Measurements from ENCODE around the gene ATP8B3. TPM values are rescaled to one million over a fixed set of nuclear protein-coding genes. Genes with fewer than 3 reads are reported as not detected.
A peak's percentile ranks its signal among the peaks of the same experiment; 100 is the strongest.

Gene ATP8B3
- total RNA-seq, 1 donor from 2014 or later: 0.64 TPM

DNA sequence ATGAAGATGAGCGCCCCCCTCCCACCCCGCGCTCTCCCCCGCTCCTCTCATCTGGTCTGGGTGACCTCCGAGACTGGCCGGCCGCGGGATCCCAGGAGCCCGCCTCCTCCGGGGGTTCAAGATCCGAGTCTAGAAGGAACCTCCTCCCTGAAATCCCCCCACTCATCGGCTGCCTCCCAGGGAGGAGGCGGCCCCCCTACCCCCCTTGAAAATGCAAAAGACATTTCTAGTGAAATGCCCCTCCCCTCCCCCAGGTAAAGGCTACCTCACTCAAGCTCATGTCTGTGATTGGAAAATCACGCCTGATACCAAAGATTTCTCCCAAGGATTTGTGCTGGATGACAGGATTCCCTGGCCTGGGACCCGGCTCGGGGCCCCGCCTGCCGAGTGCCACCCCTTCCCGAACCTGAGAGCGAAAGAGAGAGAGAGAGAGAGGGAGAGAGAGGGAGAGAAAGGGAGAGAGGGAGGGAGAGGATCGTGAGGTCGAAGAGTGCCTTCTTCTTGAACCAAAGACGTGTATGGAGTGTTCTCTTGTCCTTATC, 35.4 kb downstream of the ATP8B3 start:
- peaks cover 81% of the 10 kb centered on the region for H3K27me3 ChIP-seq
- no peak overlapping the region for H3K4me3 ChIP-seq
- intact Hi-C loops (cut with DNase I): no loop called here
- no peaks in the 10 kb centered on the region for H3K36me3 ChIP-seq
- no peaks in the 10 kb centered on the region for H3K4me1 ChIP-seq
- ATAC-seq: no peak
- TF ChIP-seq, protein P1, sequence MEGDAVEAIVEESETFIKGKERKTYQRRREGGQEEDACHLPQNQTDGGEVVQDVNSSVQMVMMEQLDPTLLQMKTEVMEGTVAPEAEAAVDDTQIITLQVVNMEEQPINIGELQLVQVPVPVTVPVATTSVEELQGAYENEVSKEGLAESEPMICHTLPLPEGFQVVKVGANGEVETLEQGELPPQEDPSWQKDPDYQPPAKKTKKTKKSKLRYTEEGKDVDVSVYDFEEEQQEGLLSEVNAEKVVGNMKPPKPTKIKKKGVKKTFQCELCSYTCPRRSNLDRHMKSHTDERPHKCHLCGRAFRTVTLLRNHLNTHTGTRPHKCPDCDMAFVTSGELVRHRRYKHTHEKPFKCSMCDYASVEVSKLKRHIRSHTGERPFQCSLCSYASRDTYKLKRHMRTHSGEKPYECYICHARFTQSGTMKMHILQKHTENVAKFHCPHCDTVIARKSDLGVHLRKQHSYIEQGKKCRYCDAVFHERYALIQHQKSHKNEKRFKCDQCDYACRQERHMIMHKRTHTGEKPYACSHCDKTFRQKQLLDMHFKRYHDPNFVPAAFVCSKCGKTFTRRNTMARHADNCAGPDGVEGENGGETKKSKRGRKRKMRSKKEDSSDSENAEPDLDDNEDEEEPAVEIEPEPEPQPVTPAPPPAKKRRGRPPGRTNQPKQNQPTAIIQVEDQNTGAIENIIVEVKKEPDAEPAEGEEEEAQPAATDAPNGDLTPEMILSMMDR (IDR thresholded peaks at IDR 0.05): no peak
- DNase-seq: no peak
- H3K27ac ChIP-seq: no peak overlapping the region
- peaks cover under 1% of the 10 kb centered on the region for H3K9me3 ChIP-seq

DNA sequence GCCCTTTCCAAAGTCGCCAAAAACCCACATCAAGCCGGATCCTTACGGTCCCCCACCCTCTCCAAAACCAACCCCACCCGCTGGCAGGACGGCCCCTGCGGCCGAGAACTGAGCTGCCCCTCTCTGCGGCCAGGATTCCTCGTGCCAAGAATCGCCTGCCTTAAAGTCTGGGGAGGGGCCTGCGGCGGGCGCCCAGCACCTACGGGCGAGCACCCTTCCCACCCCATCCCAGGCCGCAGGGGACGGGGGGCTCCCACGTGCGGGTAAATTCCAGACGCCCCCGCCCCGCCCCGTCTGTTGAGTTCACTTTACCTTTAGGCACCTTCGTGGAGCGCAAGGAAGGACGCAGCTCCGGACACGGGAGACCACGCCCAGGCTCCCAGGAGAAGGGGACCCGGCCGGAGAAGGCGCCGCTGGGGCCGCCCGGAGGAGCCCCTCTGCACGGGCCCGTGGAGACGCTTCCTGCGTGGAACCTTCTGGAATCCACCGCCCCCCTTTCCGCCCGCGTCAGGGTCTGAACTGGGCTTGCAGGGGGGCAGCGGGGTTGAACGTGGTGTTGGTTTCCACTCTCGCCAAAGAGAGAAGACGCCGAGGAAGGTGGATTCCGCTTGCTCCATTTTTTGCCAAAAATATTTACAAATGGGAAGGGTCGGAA, 36.0 kb downstream of the ATP8B3 start:
- no peak overlapping the region for H3K4me3 ChIP-seq
- H3K36me3 ChIP-seq: no peaks in the 10 kb centered on the region
- DNase-seq: no peak
- no peak for ATAC-seq
- intact Hi-C loops (cut with DNase I): no loop called here
- peaks cover 79% of the 10 kb centered on the region for H3K27me3 ChIP-seq
- H3K9me3 ChIP-seq: peaks cover 3% of the 10 kb centered on the region
- no peak overlapping the region for H3K27ac ChIP-seq
- H3K4me1 ChIP-seq: no peaks in the 10 kb centered on the region
- TF ChIP-seq, protein P1 (IDR thresholded peaks at IDR 0.05): no peak

DNA sequence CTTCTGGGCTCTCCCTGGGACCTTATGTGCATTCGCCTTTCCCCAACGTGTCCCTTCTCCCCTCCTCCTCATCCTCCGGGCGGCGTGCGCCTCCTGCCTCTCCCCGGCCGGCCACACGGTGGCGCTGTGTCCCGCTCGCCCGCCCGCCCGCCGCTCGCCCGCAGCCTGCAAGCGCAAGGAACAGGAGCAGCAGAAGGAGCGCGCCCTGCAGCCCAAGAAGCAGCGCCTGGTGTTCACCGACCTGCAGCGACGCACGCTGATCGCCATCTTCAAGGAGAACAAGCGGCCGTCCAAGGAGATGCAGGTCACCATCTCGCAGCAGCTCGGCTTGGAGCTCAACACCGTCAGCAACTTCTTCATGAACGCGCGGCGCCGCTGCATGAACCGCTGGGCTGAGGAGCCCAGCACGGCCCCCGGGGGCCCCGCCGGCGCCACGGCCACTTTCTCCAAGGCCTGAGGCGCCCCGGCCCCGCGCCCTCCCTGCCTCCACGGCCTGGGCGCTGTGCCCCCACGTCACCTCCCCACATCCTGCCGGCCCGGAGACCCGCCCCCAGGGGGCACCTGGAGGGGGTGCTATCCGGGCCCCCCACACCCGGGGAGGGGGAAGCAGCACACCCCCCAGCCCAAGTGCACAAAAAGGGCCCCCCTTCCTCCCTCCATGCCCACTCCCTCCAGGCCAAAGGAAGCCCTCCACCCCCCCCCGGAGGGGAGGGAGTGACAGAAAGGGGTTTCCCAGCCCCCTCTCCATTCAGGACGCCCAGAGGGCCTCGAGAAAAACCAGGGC, 36.9 kb downstream of the ATP8B3 start:
- DNase-seq (no peak), ATAC-seq (peak; percentile 65)
- no peaks in the 10 kb centered on the region for H3K4me1 ChIP-seq
- peaks cover 75% of the 10 kb centered on the region for H3K27me3 ChIP-seq
- TF ChIP-seq, protein P1 (IDR thresholded peaks at IDR 0.05): peak; percentile 38
- intact Hi-C loops (cut with DNase I): no loop called here
- peaks cover 11% of the 10 kb centered on the region for H3K9me3 ChIP-seq
- no peak overlapping the region for H3K27ac ChIP-seq
- H3K36me3 ChIP-seq: no peaks in the 10 kb centered on the region
- H3K4me3 ChIP-seq: no peak overlapping the region

DNA sequence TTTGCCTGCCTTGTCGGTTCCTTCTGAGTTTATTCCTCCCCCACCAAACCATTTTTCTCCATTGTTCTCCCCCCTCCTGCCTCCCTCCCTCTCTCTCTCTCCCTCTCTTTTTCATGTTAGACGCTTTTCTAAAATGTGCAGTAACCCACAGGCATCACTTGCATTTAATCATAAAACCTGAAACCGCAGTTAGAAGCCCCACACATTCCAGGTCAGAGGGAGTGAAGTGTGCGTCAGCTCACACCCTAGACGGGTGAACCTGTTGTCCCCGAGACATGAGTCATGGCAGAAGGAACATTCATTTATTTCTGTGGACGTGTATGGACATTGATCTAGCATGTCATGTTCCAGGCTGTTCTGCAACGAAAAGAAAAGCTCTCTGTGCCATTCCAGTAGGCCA, 38.9 kb downstream of the ATP8B3 start:
- no peak overlapping the region for H3K27ac ChIP-seq
- intact Hi-C loops (cut with DNase I): no loop called here
- no peak for ATAC-seq
- no peaks in the 10 kb centered on the region for H3K4me1 ChIP-seq
- no peak overlapping the region for H3K4me3 ChIP-seq
- TF ChIP-seq, protein P1 (IDR thresholded peaks at IDR 0.05): no peak
- DNase-seq: no peak
- H3K9me3 ChIP-seq: peaks cover 11% of the 10 kb centered on the region
- H3K36me3 ChIP-seq: no peaks in the 10 kb centered on the region
- H3K27me3 ChIP-seq: peaks cover 72% of the 10 kb centered on the region

DNA sequence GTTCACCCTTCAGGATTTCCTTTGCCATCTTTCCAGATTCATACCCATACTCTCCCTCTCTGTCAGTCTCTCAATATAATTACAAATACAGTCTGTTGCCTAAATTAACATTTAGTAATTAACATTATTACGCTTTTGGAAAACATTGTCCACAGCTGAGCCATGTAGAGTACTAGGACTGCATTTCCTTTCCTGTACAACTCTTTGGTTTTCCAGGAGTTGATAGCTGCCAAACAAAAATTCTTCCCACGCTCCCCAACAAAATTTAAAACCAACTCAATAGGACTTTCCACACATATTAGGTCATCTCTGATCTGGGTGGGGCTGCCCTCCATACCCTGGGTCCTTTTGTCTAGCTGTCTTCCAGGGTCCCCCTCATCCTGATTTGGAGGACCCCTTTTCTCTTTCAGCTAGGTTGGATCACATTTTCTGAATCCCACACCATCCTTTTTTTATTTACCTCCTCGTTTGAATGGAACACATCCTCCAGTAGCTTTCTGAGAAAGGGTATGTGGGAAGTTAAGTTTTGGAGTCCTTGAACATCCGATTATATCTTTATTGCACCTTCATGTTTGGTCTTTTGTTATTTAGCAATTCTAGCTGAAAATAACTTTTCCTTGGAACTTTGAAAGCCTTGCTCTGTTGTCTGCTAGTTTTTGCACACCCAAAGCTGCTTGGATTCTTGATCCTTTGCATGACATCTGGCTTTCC, 41.1 kb downstream of the ATP8B3 start:
- TF ChIP-seq, protein P1 (IDR thresholded peaks at IDR 0.05): no peak
- H3K4me3 ChIP-seq: no peak overlapping the region
- H3K4me1 ChIP-seq: peaks cover 2% of the 10 kb centered on the region
- H3K9me3 ChIP-seq: peaks cover 11% of the 10 kb centered on the region
- ATAC-seq (no peak), DNase-seq (no peak)
- intact Hi-C loops (cut with DNase I): no loop called here
- peaks cover 72% of the 10 kb centered on the region for H3K27me3 ChIP-seq
- H3K36me3 ChIP-seq: no peaks in the 10 kb centered on the region
- no peak overlapping the region for H3K27ac ChIP-seq

All from upper lobe of right lung (tissue), 1 donor.